Activated CD4-positive, alpha-beta memory T cell treated with anti-CD3 and anti-CD28 coated beads, Interleukin-2, amount 10 ng/mL, durations not matched to agents 7 days and 5 days (primary cell): ENCODE data around the gene BHLHA15. TPM values are rescaled to one million over a fixed set of nuclear protein-coding genes. Genes with fewer than 3 reads are reported as not detected.
A peak's percentile ranks its signal among the peaks of the same experiment; 100 is the strongest.

Experiments used
- CTCF ChIA-PET: fragments of 350-600 bp; sonication (Branson Sonifier 250); formaldehyde crosslinking; loops from one replicate; lab custom pipeline; 2021; ENCODE audit warnings: antibody characterized with exemption, inconsistent platforms; lab: Charles Lee
- POLR2A ChIA-PET: fragments of 350-600 bp; sonication (Branson Sonifier 250); formaldehyde crosslinking; loops from one replicate; lab custom pipeline; 2021; ENCODE audit warnings: antibody characterized with exemption; lab: Charles Lee
- DNase-seq: peaks from one replicate; pipeline ENCODE4 v3.0.0-alpha.2; 2020
- H3K27ac Mint-ChIP-seq: one replicate; pipeline ENCODE4 v1.8.0; 2021; ENCODE audit warnings: mild to moderate bottlenecking, mixed read lengths
- H3K27me3 Mint-ChIP-seq: one replicate; pipeline ENCODE4 v1.8.0; 2021; ENCODE audit warnings: mixed read lengths
- H3K36me3 Mint-ChIP-seq: one replicate; pipeline ENCODE4 v1.8.0; 2021; ENCODE audit warnings: low read depth, mixed read lengths
- H3K4me1 Mint-ChIP-seq: one replicate; pipeline ENCODE4 v1.8.0; 2021; ENCODE audit warnings: mixed read lengths
- H3K4me3 Mint-ChIP-seq: one replicate; pipeline ENCODE4 v1.8.0; 2021; ENCODE audit warnings: mild to moderate bottlenecking, mixed read lengths
- H3K9me3 Mint-ChIP-seq: one replicate; pipeline ENCODE4 v1.8.0; 2021; ENCODE audit warnings: mixed read lengths
- total RNA-seq, 2 experiments: library from RNA; stranded (reverse); gene quantifications; one replicate each; pipeline ENCODE4 v1.2.3, GENCODE V29; 2021

Gene BHLHA15
- total RNA-seq, 2 experiments from 2014 or later: 0.43 TPM

- Mint-ChIP-seq H3K4me3 (no peak overlapping the region), H3K27me3 (no peaks in the 10 kb centered on the region), H3K36me3 (peaks cover 25% of the 10 kb centered on the region)
Observed at GRCh38 chr7:98204670-98205069, 6.6 kb upstream of the BHLHA15 start.

GRCh38 chr7:98205162-98205845 lies 5.9 kb upstream of the BHLHA15 start:
- H3K27me3 Mint-ChIP-seq: no peaks in the 10 kb centered on the region
- peaks cover 37% of the 10 kb centered on the region for H3K4me1 Mint-ChIP-seq
- H3K9me3 Mint-ChIP-seq: no peaks in the 10 kb centered on the region
- CTCF ChIA-PET: no interaction called here
- H3K27ac Mint-ChIP-seq: no peak overlapping the region
- POLR2A ChIA-PET: no interaction called here
- peaks cover 22% of the 10 kb centered on the region for H3K36me3 Mint-ChIP-seq
- no peak for DNase-seq
- H3K4me3 Mint-ChIP-seq: no peak overlapping the region

More at GRCh38 chr7:98204670-98205069, 6.6 kb upstream of the BHLHA15 start:
- H3K9me3 Mint-ChIP-seq: no peaks in the 10 kb centered on the region
- no peak overlapping the region for H3K27ac Mint-ChIP-seq
- ChIA-PET CTCF (no interaction called here), POLR2A (interaction anchor here (3.0 kb wide), 1 partner anchor 47 kb away, joined by 33 read pairs; the partner anchor contains the start of gene TECPR1)
- peaks cover 40% of the 10 kb centered on the region for H3K4me1 Mint-ChIP-seq
- DNase-seq: no peak

DNA sequence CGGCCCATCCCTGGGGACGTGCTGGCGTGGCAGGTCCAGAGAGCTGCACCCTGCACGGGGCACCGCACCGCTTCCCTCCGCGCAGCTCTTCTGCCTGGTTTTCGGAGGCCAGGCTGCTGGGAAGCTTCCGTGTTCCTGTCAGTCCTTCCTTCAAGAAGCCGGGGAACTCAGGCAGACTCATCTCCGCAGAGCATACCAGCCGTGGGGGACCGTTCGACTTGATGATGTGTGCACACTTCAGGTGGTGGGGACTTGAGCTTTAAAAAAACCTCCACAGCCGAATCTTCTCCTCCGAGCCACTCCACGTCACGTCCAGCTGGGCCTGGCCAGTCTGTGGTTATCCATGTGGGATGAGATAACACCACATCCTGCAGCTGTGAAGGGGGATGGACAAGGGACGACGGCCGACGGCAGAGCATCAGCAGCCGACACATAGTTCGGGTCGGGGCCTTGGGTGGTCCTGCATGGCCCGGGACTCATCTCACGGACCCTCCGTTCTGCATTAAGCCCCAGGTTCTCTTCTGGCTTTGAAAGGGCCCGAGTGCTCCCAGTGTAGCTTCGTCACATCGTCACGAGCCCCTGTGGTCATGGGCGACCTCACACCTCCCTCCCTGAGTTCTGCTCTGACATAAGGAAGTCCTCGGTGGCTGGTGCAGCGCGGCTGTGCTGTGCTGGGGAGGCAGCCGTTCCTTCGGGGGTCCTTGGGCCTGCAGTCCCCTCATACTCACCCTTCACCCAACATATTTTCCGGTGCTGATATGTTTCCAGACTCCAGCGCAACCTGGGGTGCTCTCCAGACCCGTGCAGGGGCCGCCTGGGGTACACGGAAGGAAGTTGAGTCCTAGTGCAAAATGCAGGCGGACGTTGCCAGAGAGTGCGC lies 4.5 kb upstream of the BHLHA15 start:
- H3K27me3 Mint-ChIP-seq: no peaks in the 10 kb centered on the region
- no peak for DNase-seq
- H3K4me1 Mint-ChIP-seq: peaks cover 26% of the 10 kb centered on the region

GRCh38 chr7:98209166-98209920 lies 1.9 kb upstream of the BHLHA15 start:
- H3K4me3 Mint-ChIP-seq: no peak overlapping the region

More for the DNA sequence above, 4.5 kb upstream of the BHLHA15 start:
- H3K4me3 Mint-ChIP-seq: no peak overlapping the region
- no peak overlapping the region for H3K27ac Mint-ChIP-seq
- ChIA-PET POLR2A (no interaction called here), CTCF (no interaction called here)
- H3K36me3 Mint-ChIP-seq: peaks cover 22% of the 10 kb centered on the region
- H3K9me3 Mint-ChIP-seq: no peaks in the 10 kb centered on the region

GRCh38 chr7:98210513-98211220 lies 572 bp upstream of the BHLHA15 start:
- POLR2A ChIA-PET: no interaction called here
- no peak for DNase-seq
- CTCF ChIA-PET: no interaction called here
- no peak overlapping the region for H3K27ac Mint-ChIP-seq
- H3K4me3 Mint-ChIP-seq: no peak overlapping the region
- peaks cover 5% of the 10 kb centered on the region for H3K36me3 Mint-ChIP-seq
- no peaks in the 10 kb centered on the region for H3K9me3 Mint-ChIP-seq
- no peaks in the 10 kb centered on the region for H3K27me3 Mint-ChIP-seq
- peaks cover 5% of the 10 kb centered on the region for H3K4me1 Mint-ChIP-seq

More at GRCh38 chr7:98209166-98209920, 1.9 kb upstream of the BHLHA15 start:
- CTCF ChIA-PET: no interaction called here
- DNase-seq: no peak
- Mint-ChIP-seq H3K27ac (no peak overlapping the region), H3K4me1 (peaks cover 9% of the 10 kb centered on the region), H3K27me3 (no peaks in the 10 kb centered on the region), H3K9me3 (no peaks in the 10 kb centered on the region), H3K36me3 (peaks cover 11% of the 10 kb centered on the region)
- POLR2A ChIA-PET: no interaction called here

DNA sequence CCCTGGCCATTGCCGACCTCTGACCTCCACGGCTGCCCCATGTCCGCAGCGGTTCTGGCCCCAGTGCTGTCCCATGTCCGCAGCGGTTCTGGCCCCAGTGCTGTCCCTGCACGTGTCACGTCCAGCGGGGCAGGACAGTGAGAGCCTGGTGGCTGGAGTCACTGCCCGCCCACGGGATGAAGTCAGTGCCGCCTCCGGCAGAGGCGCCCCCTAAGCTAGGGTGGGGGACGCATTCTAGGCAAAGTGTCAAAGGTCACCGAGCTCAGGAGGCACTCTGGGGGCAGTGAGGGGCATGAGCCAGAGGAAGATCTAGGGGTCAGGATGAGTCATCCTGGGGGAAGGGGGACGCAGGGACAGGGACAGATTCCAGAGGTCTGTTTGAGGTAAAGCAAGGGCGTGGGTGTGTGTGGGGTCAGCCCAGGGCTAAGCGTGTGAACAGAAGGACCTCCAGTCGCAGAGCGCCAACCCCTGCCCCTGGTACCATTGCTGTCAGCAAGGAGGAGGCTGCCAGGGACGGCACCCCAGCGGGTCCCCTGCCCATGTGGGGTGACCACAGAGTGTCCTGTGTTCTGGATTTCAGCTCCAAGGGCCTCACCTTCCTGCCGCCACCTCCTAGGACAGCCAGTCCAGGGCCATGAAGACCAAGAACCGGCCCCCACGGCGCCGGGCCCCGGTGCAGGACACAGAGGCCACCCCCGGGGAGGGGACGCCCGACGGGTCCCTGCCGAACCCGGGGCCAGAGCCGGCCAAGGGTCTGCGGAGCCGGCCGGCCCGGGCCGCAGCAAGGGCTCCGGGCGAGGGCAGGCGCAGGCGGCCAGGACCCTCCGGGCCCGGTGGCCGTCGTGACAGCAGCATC lies 665 bp downstream of the BHLHA15 start:
- no peak overlapping the region for H3K27ac Mint-ChIP-seq
- H3K27me3 Mint-ChIP-seq: no peaks in the 10 kb centered on the region
- H3K4me3 Mint-ChIP-seq: peak overlapping the region; percentile 43
- H3K9me3 Mint-ChIP-seq: no peaks in the 10 kb centered on the region
- peaks cover 5% of the 10 kb centered on the region for H3K4me1 Mint-ChIP-seq
- peaks cover 3% of the 10 kb centered on the region for H3K36me3 Mint-ChIP-seq
- ChIA-PET CTCF (no interaction called here), POLR2A (interaction anchor here (1.1 kb wide), 1 partner anchor 9 kb away, joined by 4 read pairs; no protein-coding TSS in a partner anchor)
- no peak for DNase-seq

DNA sequence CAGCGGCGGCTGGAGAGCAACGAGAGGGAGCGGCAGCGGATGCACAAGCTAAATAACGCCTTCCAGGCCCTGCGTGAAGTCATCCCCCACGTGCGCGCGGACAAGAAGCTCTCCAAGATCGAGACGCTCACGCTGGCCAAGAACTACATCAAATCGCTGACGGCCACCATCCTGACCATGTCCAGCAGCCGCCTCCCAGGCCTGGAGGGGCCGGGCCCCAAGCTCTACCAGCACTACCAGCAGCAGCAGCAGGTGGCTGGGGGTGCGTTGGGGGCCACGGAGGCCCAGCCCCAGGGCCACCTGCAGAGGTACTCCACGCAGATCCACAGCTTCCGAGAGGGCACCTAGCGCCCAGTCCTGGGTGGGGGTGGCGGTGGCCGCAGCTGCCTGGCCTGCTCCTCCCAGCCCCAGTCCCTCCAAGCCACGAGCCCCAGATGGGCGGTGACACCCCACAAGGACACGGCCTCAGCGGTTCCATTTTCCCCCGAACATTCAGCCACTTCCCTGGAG lies 1.3 kb downstream of the BHLHA15 start:
- ChIA-PET POLR2A (interaction anchor here (1.1 kb wide), 1 partner anchor 9 kb away, joined by 4 read pairs; no protein-coding TSS in a partner anchor), CTCF (no interaction called here)
- H3K4me3 Mint-ChIP-seq: no peak overlapping the region

GRCh38 chr7:98213296-98213887 lies 2.2 kb downstream of the BHLHA15 start:
- no peak for DNase-seq
- Mint-ChIP-seq H3K36me3 (peaks cover 3% of the 10 kb centered on the region), H3K27me3 (no peaks in the 10 kb centered on the region), H3K9me3 (no peaks in the 10 kb centered on the region), H3K4me3 (no peak overlapping the region), H3K4me1 (peaks cover 9% of the 10 kb centered on the region), H3K27ac (no peak overlapping the region)
- ChIA-PET CTCF (no interaction called here), POLR2A (interaction anchor here (1.0 kb wide), 2 partner anchors 11 to 37 kb away, joined by 3 read pairs; no protein-coding TSS in a partner anchor)

More for the DNA sequence above, 1.3 kb downstream of the BHLHA15 start:
- Mint-ChIP-seq H3K27me3 (no peaks in the 10 kb centered on the region), H3K4me1 (peaks cover 5% of the 10 kb centered on the region), H3K27ac (no peak overlapping the region), H3K9me3 (no peaks in the 10 kb centered on the region), H3K36me3 (peaks cover 3% of the 10 kb centered on the region)
- no peak for DNase-seq

DNA sequence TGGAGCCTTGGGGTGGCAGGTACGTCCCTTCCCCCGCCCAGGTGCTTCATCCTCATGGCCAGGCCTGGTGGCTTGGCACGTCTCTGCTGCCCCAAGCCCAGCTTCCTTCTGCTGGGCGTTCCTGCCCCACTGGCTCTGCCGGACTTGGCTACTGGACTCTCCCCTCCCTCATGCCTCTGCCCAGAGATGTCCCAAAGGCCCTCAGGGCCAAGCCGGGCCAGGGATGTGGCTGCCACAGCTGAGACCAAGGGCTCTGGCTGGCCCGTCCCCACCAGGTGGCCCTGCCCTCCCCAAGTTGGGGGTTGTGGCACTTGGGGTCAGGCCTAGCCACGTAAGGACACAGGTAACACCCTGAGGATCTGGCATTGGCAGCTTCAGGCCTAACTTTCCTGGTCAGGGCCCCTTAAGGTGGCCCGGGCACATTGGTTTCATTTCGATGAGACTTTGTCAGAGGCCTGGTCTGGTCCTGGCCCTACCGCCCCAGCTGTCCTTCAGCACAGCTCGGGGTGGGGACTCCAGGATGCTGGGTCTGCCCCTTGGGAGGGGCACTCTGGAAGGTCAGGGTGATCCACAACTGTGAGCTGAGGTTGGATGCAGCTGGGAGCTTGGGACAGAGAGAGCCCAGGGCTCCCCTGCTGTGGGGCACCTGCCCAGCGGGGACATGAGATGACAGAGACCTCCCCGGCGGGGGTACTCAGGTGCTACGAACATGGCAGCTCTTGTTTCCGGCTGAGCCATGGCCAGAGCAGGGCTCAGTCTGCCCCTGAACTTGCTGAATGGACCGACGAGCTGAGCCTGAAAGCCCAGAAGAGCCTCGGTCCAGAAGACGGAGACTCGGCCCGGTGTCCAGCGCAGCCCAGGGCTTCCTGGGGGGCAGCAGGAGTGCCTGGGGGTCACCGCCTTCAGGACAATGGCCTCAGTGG lies 2.9 kb downstream of the BHLHA15 start:
- Mint-ChIP-seq H3K4me3 (no peak overlapping the region), H3K27me3 (no peaks in the 10 kb centered on the region), H3K36me3 (peaks cover 7% of the 10 kb centered on the region), H3K4me1 (peaks cover 15% of the 10 kb centered on the region), H3K27ac (no peak overlapping the region), H3K9me3 (no peaks in the 10 kb centered on the region)
- DNase-seq: no peak
- ChIA-PET CTCF (no interaction called here), POLR2A (interaction anchor here (1.0 kb wide), 2 partner anchors 12 to 36 kb away, joined by 3 read pairs; no protein-coding TSS in a partner anchor)

DNA sequence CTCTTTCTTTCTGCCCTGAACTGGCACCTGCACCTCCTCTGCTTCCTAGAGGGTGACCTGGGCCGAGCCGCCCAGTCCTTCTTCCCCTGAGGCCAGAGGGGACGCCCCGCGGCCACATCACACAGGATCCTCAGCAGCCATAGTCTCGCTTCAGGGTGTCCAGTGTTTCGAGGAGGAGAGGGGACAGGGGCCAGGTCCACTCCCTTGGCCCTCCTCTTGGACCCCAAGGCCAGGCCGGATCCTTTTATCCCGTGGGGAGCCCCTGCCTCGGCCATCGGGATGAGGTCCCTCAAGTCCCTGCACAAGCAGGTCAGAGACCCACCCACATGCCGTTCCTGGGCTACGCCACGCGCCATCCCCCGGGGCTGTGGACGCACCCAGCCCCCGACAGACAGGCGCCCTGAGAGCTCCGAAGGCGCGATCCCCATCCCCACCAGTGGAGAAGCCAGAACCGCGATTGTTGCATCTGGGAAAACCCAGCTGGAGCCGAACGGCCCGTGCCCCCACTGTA lies 3.6 kb downstream of the BHLHA15 start:
- ChIA-PET POLR2A (no interaction called here), CTCF (no interaction called here)
- H3K4me1 Mint-ChIP-seq: peaks cover 18% of the 10 kb centered on the region
- DNase-seq: no peak
- no peaks in the 10 kb centered on the region for H3K27me3 Mint-ChIP-seq
- H3K9me3 Mint-ChIP-seq: no peaks in the 10 kb centered on the region
- no peak overlapping the region for H3K4me3 Mint-ChIP-seq
- no peak overlapping the region for H3K27ac Mint-ChIP-seq
- peaks cover 10% of the 10 kb centered on the region for H3K36me3 Mint-ChIP-seq
